HepG2 (cell line): ENCODE data around the gene TOMM6. TPM values are rescaled to one million over a fixed set of nuclear protein-coding genes. Genes with fewer than 3 reads are reported as not detected.

Experiments used
- ATM ChIP-seq: fragments of 450-650 bp; IDR thresholded peaks from 2 replicates; pipeline ENCODE4 v1.7.1; 2017; ENCODE audit warnings: mild to moderate bottlenecking, borderline replicate concordance
- CERS6 ChIP-seq: sonication (generic); formaldehyde crosslinking; IDR thresholded peaks from 2 replicates; pipeline ENCODE4 v1.5.0; 2020; ENCODE audit warnings: missing genetic modification reagents
- EED ChIP-seq: sonication (generic); formaldehyde crosslinking; IDR thresholded peaks from 2 replicates; pipeline ENCODE4 v1.5.0; 2020; ENCODE audit warnings: mild to moderate bottlenecking, missing genetic modification reagents
- ELF1 ChIP-seq: sonication (generic); formaldehyde crosslinking; IDR thresholded peaks from 2 replicates; pipeline ENCODE4 v1.4.0; 2020; ENCODE audit warnings: missing genetic modification reagents
- FOXA3 ChIP-seq: IDR thresholded peaks from 2 replicates; pipeline ENCODE4 v1.6.1; 2016; ENCODE audit warnings: missing genetic modification reagents, missing compliant biosample characterization
- GPBP1L1 ChIP-seq: sonication (generic); formaldehyde crosslinking; IDR thresholded peaks from 2 replicates; pipeline ENCODE4 v1.5.0; 2020; ENCODE audit warnings: mild to moderate bottlenecking, missing genetic modification reagents
- HES4 ChIP-seq: sonication (generic); formaldehyde crosslinking; IDR thresholded peaks from 2 replicates; pipeline ENCODE4 v1.9.0; 2021; ENCODE audit warnings: mild to moderate bottlenecking, missing genetic modification reagents, borderline replicate concordance
- HHEX ChIP-seq: IDR thresholded peaks from 2 replicates; pipeline ENCODE4 v1.6.1; 2016; ENCODE audit warnings: control low read depth
- HMG20B ChIP-seq: conservative IDR thresholded peaks from 2 replicates; pipeline ENCODE4 v1.6.1; 2016; ENCODE audit warnings: missing genetic modification reagents, missing compliant biosample characterization
- HOXA3 ChIP-seq: sonication (generic); formaldehyde crosslinking; IDR thresholded peaks from 2 replicates; pipeline ENCODE4 v1.5.0; 2020; ENCODE audit warnings: missing genetic modification reagents
- MEF2D ChIP-seq: sonication (generic); formaldehyde crosslinking; IDR thresholded peaks from 2 replicates; pipeline ENCODE4 v1.5.1; 2020; ENCODE audit warnings: mild to moderate bottlenecking, missing genetic modification reagents
- NR1H2 ChIP-seq: sonication (generic); formaldehyde crosslinking; IDR thresholded peaks from 2 replicates; pipeline ENCODE4 v1.8.1; 2022; ENCODE audit warnings: low read depth, missing genetic modification reagents, borderline replicate concordance
- PHF5A ChIP-seq: IDR thresholded peaks from one replicate; pipeline ENCODE4 v1.6.1; 2018; ENCODE audit warnings: low read depth, missing genetic modification reagents; ENCODE audit not compliant: unreplicated experiment
- POLR2G ChIP-seq: fragments of 200-400 bp; formaldehyde crosslinking; IDR thresholded peaks from 2 replicates; pipeline ENCODE4 v1.6.1; 2018; ENCODE audit warnings: mild to moderate bottlenecking, low read depth, low read length, moderate library complexity
- RARA ChIP-seq: IDR thresholded peaks from 2 replicates; pipeline ENCODE4 v1.6.1; 2016; ENCODE audit warnings: missing genetic modification reagents, missing compliant biosample characterization
- SRSF9 ChIP-seq: fragments of 200-400 bp; formaldehyde crosslinking; IDR thresholded peaks from 2 replicates; pipeline ENCODE4 v1.6.1; 2018; ENCODE audit warnings: borderline replicate concordance, mild to moderate bottlenecking, low read depth, low read length; ENCODE audit not compliant: insufficient read depth, poor library complexity, severe bottlenecking
- SUZ12 ChIP-seq: fragments of 150-350 bp; IDR thresholded peaks from 2 replicates; pipeline ENCODE4 v1.6.1; 2014; ENCODE audit warnings: low read depth, low read length
- TRIM24 ChIP-seq: sonication (generic); formaldehyde crosslinking; IDR thresholded peaks from 2 replicates; pipeline ENCODE4 v1.8.0; 2022; ENCODE audit warnings: mild to moderate bottlenecking, missing genetic modification reagents
- U2AF1 ChIP-seq: fragments of 200-400 bp; formaldehyde crosslinking; optimal IDR thresholded peaks from 2 replicates; pipeline ENCODE3; 2017; ENCODE audit warnings: mild to moderate bottlenecking, low read depth, low read length
- ZBTB1 ChIP-seq: sonication (generic); formaldehyde crosslinking; IDR thresholded peaks from 2 replicates; pipeline ENCODE4 v1.4.0; 2020; ENCODE audit warnings: missing genetic modification reagents, borderline replicate concordance
- ZNF224 ChIP-seq: sonication (generic); formaldehyde crosslinking; IDR thresholded peaks from 2 replicates; pipeline ENCODE4 v1.5.0; 2020; ENCODE audit warnings: mild to moderate bottlenecking, missing genetic modification reagents
- ZNF24 ChIP-seq: fragments of 450-650 bp; IDR thresholded peaks from 2 replicates; pipeline ENCODE4 v1.6.1; 2017; ENCODE audit warnings: antibody characterized with exemption, mild to moderate bottlenecking
- ZSCAN22 ChIP-seq: sonication (generic); formaldehyde crosslinking; IDR thresholded peaks from 2 replicates; pipeline ENCODE4 v1.4.0; 2020; ENCODE audit warnings: mild to moderate bottlenecking, missing genetic modification reagents
- polyA plus RNA-seq, 8 experiments: library from polyadenylated mRNA; depleted of rRNA in 3 of 8; stranded (reverse) in 7 of 8; unstranded in 1 of 8; fragments of >200 nt; fragmentation: Illumina TruSeq in 4 of 8; extraction: Trizol in 4 of 8; gene quantifications; 2 replicates each; pipeline versions ENCODE4 v1.2.1 to v1.2.3, GENCODE V29; 2011 to 2016; ENCODE audit warnings: low read depth in 4 of 8, missing spikeins in 1 of 8, mixed read lengths in 1 of 8; ENCODE audit not compliant: insufficient read depth in 1 of 8
- total RNA-seq, 5 experiments: library from RNA; depleted of rRNA; stranded (reverse); fragments of >200 nt; fragmentation: Illumina TruSeq; extraction: Trizol; gene quantifications; 2 replicates each; pipeline ENCODE4 v1.2.3, GENCODE V29; 2016; ENCODE audit warnings: low read depth in 1 of 5
- TF ChIP-seq, protein P1 (sequence below): sonication (generic); formaldehyde crosslinking; IDR thresholded peaks from 2 replicates; pipeline ENCODE4 v1.8.0; 2022; ENCODE audit warnings: missing genetic modification reagents, low read depth, mild to moderate bottlenecking, borderline replicate concordance
- TF ChIP-seq, protein P2 (sequence below): sonication (generic); formaldehyde crosslinking; IDR thresholded peaks from 2 replicates; pipeline ENCODE4 v1.5.1; 2020; ENCODE audit warnings: missing genetic modification reagents, mild to moderate bottlenecking, borderline replicate concordance
- TF ChIP-seq, protein P3 (sequence below): sonication (generic); formaldehyde crosslinking; IDR thresholded peaks from 2 replicates; pipeline ENCODE4 v1.8.0; 2022; ENCODE audit warnings: mild to moderate bottlenecking, missing genetic modification reagents, moderate library complexity
- TF ChIP-seq, protein P4 (sequence below): sonication (generic); formaldehyde crosslinking; IDR thresholded peaks from 2 replicates; pipeline ENCODE4 v1.8.0; 2022; ENCODE audit warnings: low read depth, missing genetic modification reagents

TOMM6 gene
- total and polyA plus RNA-seq, 2 of the 13 experiments (the other 11 are each of a cell fraction or from before 2014, with no cell fraction given), result 320 to 321 TPM

DNA sequence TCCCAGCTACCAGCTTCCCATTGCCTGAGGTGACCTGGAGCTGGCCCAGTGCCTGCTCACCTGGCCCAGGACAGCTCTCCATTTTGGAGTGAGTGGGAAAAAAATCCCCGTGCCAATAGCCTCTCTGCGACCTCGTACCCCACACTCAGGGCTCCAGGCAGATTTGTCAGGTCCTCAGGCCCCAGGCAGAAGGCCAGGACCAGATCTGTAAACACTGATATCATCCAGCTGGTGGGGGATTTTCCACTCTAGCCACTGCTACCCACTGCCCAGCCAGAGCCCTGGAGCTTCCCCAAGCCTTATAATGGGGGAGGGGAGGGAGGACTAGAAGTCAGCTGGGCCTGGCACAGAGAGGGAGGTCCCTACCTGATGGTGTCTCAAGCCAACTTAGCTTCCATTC is 39.0 kb upstream of the TOMM6 start (continued):
- TF ChIP-seq U2AF1 (no peak), EED (no peak), TRIM24 (CRISPR knock-in tag) (no peak), PHF5A (CRISPR knock-in tag) (no peak), HES4 (CRISPR knock-in tag) (no peak), ZNF24 (no peak), ATM (no peak), CERS6 (no peak), POLR2G (peak; percentile 69), MEF2D (no peak), SUZ12 (no peak), ZSCAN22 (CRISPR knock-in tag) (no peak), ELF1 (CRISPR knock-in tag) (no peak), ZNF224 (CRISPR knock-in tag) (no peak), HMG20B (no peak), HHEX (CRISPR knock-in tag) (no peak), HOXA3 (CRISPR knock-in tag) (peak; percentile 39; the same call in 1 of the 2 replicates), FOXA3 (peak; percentile 17; the same call in 1 of the 2 replicates), RARA (0 out of 2 replicates have a peak, but pooled peaks have one; percentile 20), NR1H2 (no peak), GPBP1L1 (CRISPR knock-in tag) (no peak), SRSF9 (no peak), ZBTB1 (no peak)
- TF ChIP-seq, protein P1, sequence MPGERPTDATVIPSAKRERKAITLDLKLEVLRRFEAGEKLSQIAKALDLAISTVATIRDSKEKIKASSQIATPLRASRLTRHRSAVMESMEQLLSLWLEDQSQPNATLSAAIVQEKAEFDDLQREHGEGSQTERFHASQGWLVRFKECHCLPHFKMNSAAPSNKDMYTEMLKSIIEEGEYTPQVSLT (CRISPR knock-in tag), result no peak
- TF ChIP-seq, protein P2, sequence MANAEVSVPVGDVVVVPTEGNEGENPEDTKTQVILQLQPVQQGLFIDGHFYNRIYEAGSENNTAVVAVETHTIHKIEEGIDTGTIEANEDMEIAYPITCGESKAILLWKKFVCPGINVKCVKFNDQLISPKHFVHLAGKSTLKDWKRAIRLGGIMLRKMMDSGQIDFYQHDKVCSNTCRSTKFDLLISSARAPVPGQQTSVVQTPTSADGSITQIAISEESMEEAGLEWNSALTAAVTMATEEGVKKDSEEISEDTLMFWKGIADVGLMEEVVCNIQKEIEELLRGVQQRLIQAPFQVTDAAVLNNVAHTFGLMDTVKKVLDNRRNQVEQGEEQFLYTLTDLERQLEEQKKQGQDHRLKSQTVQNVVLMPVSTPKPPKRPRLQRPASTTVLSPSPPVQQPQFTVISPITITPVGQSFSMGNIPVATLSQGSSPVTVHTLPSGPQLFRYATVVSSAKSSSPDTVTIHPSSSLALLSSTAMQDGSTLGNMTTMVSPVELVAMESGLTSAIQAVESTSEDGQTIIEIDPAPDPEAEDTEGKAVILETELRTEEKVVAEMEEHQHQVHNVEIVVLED (CRISPR knock-in tag), result no peak
- TF ChIP-seq, protein P3, sequence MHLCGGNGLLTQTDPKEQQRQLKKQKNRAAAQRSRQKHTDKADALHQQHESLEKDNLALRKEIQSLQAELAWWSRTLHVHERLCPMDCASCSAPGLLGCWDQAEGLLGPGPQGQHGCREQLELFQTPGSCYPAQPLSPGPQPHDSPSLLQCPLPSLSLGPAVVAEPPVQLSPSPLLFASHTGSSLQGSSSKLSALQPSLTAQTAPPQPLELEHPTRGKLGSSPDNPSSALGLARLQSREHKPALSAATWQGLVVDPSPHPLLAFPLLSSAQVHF (CRISPR knock-in tag), result no peak
- TF ChIP-seq, protein P4, sequence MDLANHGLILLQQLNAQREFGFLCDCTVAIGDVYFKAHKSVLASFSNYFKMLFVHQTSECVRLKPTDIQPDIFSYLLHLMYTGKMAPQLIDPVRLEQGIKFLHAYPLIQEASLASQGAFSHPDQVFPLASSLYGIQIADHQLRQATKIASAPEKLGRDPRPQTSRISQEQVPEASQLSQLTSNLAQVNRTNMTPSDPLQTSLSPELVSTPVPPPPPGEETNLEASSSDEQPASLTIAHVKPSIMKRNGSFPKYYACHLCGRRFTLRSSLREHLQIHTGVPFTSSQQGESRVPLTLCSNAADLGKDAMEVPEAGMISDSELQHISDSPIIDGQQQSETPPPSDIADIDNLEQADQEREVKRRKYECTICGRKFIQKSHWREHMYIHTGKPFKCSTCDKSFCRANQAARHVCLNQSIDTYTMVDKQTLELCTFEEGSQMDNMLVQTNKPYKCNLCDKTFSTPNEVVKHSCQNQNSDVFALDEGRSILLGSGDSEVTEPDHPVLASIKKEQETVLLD (CRISPR knock-in tag), result no peak
